Measurements from ENCODE around the gene ZC3H7B.

- TF ChIP-seq, protein P1, sequence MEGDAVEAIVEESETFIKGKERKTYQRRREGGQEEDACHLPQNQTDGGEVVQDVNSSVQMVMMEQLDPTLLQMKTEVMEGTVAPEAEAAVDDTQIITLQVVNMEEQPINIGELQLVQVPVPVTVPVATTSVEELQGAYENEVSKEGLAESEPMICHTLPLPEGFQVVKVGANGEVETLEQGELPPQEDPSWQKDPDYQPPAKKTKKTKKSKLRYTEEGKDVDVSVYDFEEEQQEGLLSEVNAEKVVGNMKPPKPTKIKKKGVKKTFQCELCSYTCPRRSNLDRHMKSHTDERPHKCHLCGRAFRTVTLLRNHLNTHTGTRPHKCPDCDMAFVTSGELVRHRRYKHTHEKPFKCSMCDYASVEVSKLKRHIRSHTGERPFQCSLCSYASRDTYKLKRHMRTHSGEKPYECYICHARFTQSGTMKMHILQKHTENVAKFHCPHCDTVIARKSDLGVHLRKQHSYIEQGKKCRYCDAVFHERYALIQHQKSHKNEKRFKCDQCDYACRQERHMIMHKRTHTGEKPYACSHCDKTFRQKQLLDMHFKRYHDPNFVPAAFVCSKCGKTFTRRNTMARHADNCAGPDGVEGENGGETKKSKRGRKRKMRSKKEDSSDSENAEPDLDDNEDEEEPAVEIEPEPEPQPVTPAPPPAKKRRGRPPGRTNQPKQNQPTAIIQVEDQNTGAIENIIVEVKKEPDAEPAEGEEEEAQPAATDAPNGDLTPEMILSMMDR (IDR thresholded peaks at IDR 0.05): no peak
- TF ChIP-seq POLR2A (IDR thresholded peaks at IDR 0.05): no peak
These were observed 64.1 kb downstream of the ZC3H7B start for GRCh38 chr22:41365425-41365824.
